HG03457 (cell line): ENCODE data around the gene NCDN.

Experiments used
- ATAC-seq: cut with Tn5 transposase; IDR thresholded peaks from one replicate; pipeline ENCODE4 v1.9.1; 2021; ENCODE audit warnings: moderate number of reproducible peaks; ENCODE audit not compliant: unreplicated experiment

Gene NCDN

GRCh38 chr1:35557611-35558373 lies at the start of gene NCDN:
TSS of gene NCDN (plus strand) at chr1:35557799. CDS start at chr1:35558191, 392 bp downstream.
- ATAC-seq = peak; percentile 65

DNA sequence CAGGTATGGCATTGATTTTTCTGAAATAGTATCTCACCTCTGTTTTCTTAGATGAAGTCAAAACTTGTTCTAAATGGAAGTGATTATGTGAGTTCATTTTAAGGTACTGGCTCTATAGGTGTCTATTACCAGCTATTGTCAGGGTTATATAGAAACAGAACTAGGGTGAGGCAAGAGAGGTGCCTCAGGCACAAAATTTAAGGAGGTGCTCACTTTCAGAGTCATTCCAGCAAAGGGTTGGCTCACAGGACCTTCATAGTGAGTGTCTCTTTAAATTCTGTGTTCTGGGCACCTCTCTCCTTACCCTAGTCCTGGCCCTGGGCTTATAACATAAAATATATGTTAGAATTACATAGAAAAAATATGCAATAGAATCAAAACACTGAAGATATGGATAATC lies 49.7 kb upstream of the NCDN start:
- ATAC-seq = no peak

DNA sequence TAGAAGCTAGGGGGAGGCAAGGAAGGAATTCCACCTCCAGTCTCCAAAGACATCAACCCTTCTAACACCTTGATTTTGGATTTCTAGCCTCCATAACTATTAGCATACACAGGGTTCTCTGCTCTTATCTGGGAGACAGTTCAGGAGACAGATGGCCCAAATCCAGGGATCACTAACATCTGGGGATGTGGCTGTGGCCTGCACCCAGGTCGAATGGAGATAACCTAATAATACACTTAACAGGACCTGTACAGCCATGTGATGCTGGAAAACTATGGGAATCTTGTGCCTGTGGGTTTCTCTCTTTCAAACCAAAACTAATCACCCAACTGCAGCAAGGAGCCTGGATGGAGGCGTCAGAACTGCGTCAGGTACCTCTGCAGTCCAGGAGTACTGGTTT lies 48.0 kb upstream of the NCDN start:
- no peak for ATAC-seq

DNA sequence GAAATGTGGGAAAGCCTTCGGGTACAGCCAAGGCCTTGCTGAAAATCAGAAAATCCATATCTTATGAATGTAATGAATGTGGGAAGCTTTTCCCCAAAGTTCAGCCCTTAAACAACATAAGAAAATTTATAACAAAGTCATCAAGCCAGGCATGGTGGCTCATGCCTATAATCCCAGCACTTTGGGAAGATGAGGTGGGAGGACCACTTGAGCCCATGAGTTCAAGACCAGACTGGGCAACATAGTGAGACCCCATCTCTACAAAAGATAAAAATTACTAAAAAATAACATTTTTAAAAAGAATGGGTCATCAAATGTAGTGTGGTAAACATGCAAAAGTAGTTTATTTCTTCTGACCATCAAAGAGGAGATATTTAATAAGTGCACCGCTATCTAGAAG lies 46.3 kb upstream of the NCDN start:
- ATAC-seq = no peak

GRCh38 chr1:35518183-35518582 lies 39.4 kb upstream of the NCDN start:
- ATAC-seq = no peak

GRCh38 chr1:35519432-35519831 lies 38.2 kb upstream of the NCDN start:
- no peak for ATAC-seq

- no peak for ATAC-seq
These were observed 33.5 kb upstream of the NCDN start for GRCh38 chr1:35524106-35524505.

DNA sequence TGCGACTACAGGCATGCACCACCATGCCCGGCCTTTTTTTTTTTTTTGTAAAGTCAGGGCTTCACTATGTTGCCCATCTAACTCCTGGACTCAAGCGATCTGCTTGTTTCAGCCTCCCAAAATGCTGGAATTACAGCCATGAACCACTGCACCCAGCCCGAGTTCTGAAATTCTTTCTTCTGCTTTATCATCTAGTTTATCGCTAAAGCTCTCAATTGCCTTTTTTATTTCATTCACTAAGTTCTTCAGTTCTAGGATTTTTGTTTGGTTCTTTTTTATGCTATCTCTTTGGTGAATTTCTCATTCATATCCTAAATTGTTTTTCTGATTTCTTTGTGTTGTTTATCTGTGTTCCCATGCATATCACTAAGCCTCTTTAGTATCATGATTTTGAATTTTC lies 27.4 kb upstream of the NCDN start:
- no peak for ATAC-seq

DNA sequence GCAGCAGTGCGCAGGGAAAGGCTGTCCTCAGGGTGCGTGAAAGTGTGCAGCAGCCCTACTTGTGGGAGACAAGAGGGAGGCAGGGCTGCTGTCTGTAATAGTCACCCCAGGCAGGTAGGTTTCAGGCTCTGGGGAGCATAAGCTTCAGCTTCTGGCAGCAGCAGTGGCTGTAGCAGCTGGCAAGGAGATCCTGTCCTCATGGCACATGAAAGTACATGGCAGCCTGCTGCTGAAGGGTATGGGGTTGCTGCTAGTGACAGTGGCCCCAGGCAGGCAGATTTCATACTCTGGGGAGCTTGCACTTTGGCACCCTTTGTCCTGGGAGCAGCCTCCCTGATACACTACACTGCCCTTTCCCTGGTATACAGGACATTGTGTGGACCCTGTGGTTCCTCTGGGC lies 26.7 kb upstream of the NCDN start:
- no peak for ATAC-seq

DNA sequence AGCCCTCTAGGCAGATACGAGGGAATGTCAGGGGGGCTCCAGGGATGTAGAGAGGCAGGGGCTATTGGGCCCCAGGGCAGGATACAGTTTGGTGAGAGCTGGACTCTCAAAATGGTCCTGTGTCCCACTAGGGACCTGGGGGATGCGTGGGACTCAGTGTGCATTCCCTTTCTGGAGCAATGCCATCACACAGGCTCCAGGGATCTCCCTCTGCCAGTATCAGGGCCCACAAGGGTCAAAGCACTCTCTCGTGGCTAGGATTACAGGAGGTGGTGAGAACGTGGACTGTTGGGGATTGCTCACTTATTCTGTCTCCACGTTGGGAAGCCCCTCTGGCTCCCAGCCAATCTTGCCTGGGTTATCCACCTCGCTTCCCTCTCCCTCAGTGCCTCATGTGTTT lies 26.2 kb upstream of the NCDN start:
- no peak for ATAC-seq

- no peak for ATAC-seq
These were observed 24.9 kb upstream of the NCDN start for GRCh38 chr1:35532497-35533223.

DNA sequence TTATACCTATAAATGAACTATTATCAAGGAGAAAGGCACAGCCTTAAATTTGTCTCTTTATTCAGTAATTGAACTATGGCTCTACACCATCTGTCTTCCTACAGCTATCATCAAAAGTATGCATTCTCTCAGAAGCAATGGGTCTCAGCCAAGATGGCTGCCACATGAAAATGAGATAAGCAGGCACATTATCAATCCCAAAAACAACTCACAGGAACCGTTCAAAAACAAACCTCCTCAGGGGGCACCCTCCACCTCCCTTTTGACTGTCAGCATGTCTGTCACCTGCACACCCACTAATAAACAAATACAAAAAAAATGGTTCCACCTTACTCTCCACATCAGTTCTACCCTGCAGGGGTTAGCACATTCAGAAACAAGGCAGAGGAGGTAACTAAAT lies 24.0 kb upstream of the NCDN start:
- no peak for ATAC-seq

- no peak for ATAC-seq
These were observed 22.4 kb upstream of the NCDN start for GRCh38 chr1:35535243-35535642.

DNA sequence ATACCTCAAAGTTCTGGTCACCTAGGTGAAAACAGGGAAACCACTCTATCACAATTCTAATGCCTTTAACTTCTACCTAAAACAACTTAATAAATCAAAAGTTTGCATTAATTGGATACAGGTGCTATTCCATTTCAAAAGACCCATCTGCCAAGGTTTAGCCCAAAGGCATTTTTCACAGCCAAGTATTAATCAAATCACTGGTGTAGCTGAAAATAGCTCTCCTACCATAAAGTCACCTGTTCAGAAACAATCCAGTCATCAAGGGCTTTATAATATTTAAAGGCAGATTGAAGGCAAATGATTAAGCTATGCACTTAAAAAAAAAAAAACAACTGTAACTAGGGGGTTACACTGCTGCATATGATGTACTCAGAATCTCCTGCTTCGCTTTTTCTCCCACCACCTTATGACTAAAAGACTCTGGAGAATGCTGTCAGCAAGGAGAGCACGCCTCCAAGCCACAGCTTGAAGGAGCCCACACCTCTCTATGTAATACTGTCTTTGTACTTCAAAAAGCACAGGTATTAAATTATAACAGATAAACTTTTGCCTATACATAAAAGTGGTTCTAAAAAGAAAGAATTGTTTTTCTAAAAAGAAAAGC lies 20.9 kb upstream of the NCDN start:
- ATAC-seq = no peak

DNA sequence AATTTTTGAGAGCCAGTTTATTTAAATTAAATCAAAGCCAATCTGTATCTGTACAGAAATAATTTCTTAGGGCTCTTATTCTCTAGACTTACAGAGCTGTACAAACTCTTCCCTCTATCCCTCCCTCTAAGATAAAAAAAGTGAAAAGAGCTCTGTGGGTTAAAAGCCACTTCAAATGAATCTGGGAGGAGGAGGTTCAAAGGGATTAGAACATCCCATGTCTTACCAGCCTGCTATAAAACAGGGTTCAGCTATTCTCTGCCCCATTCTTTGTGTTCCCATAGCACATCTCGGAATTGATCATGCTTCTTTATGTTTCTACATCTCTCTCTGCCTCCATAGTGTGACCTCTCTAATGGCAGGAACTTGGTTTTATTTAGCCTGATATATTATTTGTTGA lies 19.8 kb upstream of the NCDN start:
- no peak for ATAC-seq

DNA sequence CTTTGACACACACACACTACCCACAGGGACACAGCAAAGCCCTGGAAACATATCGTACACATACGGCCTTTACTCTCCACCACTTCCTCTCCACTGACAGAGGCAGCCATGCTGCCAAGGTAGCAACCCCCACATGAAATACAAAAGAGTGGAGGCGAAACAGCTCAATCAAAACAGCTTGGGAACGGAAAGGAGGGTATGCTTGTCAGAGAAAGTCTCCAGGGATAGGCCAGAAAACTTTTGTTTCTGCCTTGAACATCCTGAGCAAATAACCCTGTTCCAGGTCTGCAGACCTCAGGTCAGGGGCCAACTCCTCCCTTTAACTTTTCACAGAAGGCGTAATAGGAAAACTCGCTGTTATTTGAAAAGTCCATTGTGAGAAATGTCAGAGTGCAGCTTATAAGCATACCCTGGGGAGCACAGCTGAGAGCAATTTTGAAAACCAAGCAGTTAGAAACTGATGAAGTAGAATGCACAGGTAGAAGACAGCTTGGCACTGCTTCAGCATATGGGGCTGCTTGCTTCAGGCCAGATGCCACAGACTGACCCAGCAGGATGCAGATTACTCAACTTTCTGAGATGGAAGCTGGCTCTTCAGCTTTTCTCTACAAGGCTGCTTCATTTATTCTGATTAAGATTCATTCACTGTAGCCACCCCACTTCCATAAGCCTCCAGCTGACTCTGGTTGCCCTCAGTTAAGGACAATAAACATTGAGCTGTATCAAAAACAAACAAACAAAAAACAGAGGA lies 18.4 kb upstream of the NCDN start:
- no peak for ATAC-seq

GRCh38 chr1:35539824-35540261 lies 17.8 kb upstream of the NCDN start:
- ATAC-seq = no peak

DNA sequence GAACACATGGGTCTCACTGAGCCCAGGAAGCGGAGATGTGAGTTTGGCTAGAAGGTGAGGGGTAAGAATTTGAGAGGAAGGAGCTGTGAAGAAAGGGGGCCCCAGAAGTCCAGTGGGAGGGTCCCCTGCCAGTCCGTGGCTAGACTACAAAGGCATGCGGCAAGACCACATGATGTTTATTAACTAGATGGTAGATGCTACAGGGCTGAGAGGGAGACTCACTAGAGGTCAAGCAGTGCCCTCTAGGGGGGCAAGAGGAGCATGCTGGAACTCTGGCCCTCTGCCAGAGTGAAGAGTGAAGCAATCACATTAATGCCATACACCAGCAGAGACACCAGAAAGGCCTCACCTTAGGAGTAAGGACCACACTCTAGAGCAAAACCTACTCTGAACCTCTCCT lies 12.6 kb upstream of the NCDN start:
- ATAC-seq = no peak

DNA sequence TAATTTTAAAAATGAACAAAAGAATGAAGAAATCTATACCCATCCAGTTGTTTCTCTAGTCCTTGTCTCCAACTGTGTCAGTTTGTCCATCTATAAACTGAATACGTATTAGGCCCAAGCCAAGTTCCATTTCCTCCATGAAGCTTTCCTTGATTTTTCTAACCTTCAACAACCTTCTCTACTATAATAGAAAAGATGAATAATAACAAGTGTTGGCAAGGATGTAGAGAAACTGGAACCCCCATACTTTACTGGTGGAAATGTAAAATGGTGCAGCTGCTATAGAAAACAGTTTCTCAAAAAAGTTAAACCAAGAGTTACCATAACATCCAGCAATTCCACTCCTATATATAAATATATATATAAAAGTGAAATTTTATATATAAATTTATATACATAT lies 11.0 kb upstream of the NCDN start:
- ATAC-seq = no peak

DNA sequence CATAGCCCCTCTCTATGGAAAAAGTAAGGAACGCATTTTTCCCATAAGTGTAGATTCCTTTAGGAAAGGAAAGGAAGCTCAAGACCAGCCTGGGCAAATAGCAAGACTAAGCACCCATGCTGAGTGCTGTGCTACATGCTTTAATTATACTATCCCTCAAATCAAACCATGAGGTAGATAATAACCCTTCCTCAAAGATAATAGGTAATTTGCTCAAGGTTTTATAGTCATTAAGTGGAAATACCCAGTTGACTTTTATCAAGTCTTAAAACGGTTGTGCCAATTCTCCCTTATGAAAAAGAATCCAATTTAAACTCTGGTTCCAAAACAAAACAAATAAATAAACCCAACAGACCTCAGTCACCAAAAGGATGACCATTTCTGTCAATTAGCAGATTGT lies 3.7 kb upstream of the NCDN start:
- ATAC-seq = no peak
